ENCODE data around the gene PNMA8B.

DNA sequence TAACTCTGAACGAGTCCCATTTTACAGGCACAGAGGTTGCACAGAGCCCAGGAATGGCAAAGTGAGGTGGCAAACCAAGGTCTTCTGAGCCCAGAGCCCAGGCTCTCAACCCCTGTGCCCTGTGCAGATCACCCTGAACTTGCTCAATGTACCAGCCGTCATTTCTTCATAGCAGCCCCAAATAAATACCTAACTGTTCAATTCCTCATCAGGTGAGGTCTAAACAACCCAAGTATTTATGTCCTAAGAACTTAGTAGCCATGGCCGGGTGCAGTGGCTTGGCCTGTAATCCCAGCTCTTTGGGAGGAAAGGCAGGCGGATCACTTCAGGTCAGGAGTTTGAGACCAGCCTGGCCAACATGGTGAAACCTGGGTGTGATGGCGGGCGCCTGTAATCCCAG is 21.8 kb upstream of the PNMA8B start:
- no peak for TF ChIP-seq EP300 (IDR thresholded peaks at IDR 0.05)
- TF ChIP-seq, protein P1, sequence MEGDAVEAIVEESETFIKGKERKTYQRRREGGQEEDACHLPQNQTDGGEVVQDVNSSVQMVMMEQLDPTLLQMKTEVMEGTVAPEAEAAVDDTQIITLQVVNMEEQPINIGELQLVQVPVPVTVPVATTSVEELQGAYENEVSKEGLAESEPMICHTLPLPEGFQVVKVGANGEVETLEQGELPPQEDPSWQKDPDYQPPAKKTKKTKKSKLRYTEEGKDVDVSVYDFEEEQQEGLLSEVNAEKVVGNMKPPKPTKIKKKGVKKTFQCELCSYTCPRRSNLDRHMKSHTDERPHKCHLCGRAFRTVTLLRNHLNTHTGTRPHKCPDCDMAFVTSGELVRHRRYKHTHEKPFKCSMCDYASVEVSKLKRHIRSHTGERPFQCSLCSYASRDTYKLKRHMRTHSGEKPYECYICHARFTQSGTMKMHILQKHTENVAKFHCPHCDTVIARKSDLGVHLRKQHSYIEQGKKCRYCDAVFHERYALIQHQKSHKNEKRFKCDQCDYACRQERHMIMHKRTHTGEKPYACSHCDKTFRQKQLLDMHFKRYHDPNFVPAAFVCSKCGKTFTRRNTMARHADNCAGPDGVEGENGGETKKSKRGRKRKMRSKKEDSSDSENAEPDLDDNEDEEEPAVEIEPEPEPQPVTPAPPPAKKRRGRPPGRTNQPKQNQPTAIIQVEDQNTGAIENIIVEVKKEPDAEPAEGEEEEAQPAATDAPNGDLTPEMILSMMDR (IDR thresholded peaks at IDR 0.05): no peak
- TF ChIP-seq POLR2A (IDR thresholded peaks at IDR 0.05): no peak
